HTERT RPE-1 (cell line): ENCODE results near the gene ECM2.
"Not testable (repeated sequence)": the region's sequence is repeated elsewhere in the genome, so short reads cannot be mapped to it uniquely, and the experiment has no call there.

Experiments
- in situ Hi-C: fragments of 300-500 bp; cut with MboI; formaldehyde crosslinking; loops from 4 replicates; pipeline ENCODE4 v1.14.3; 2020; ENCODE audit warnings: low sequenced_read_pairs

The ECM2 gene

DNA sequence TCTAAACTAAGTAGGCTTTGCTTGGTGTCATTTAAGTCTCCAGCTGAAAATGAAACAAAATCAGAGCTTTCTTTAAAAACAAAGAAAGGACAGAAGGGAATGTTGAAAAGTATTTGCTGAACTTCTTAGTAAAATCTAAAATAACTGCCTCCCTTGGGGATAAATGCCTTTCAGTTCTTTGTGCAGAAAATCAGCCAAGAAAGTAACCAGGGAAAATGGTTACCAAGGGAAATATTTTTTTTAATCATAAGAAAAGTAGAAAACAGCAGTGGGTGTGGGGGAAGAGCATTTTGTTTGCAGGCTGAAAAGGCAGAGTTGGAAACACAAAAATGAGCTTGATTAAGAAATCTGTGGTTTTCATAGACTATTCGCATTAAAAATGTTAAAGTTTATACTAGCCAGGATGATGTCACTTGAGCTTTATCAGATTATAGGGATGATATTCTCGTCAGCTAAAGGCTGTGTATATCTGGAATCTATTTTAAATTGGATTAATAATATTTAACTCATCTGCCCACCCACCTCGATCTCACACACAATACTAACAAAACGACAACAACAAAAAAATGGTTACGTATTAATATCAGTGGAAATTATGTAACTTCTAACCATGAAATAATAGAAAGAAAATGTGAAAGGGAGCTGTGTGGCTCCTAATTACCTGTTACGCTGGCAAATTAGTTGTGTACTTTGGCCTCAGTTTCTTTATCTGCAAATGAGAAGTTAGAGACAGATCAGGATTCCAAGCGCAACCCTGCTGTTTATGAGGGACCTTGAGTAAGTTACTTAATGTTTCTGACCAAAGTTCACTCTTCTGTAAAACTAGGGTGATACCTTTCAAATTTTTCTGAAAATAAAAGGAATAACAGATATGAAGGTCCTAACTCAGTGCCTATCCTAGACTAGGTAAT, at the start of gene ECM2:
TSS of gene ECM2 (minus strand) at position 51 of the 911 bp plus-strand sequence. CDS start 13,124 bp downstream, outside the sequence.
- in situ Hi-C loops = no loop called here

GRCh38 chr9:92576175-92576574, 40.4 kb upstream of the ECM2 start:
- in situ Hi-C loops = no loop called here

DNA sequence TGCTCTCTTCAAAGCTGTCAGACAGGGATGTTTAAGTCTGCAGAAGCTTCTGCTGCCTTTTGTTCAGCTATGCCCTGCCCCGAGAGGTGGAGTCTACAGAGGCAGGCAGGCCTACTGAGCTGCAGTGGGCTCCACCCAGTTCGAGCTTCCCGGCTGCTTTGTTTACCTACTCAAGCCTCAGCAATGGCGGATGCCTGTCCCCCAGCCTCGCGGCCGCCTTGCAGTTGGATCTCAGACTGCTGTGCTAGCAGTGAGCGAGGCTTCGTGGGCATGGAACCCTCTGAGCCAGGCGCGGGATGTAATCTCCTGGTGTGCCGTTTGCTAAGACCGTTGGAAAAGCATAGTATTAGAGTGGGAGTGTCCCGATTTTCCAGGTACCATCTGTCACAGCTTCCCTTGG, 37.8 kb upstream of the ECM2 start:
- in situ Hi-C loops = not testable (repeated sequence)

- in situ Hi-C loops = not testable (repeated sequence)
Measured at GRCh38 chr9:92571871-92572270, 36.1 kb upstream of the ECM2 start.

- in situ Hi-C loops = no loop called here
Measured at GRCh38 chr9:92564982-92565381, 29.2 kb upstream of the ECM2 start.

DNA sequence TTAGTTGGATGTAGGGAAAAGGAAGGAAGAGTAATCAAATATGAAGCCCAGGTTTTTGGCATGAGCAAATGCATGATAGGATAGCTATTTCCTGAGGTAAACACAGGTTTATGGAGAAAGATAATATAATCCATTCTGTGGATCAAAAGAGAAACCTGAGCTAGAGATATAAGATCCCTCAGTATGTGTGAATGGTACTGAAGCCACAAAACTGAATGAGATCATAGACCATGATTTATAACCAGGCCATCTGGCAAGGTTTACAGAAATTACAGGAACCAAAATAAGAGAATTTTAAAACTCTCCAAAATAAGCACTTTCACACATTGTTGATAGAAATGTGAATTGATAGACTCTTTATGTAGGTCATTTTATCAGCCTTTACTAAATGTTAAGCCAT, 28.7 kb upstream of the ECM2 start:
- in situ Hi-C loops = no loop called here

DNA sequence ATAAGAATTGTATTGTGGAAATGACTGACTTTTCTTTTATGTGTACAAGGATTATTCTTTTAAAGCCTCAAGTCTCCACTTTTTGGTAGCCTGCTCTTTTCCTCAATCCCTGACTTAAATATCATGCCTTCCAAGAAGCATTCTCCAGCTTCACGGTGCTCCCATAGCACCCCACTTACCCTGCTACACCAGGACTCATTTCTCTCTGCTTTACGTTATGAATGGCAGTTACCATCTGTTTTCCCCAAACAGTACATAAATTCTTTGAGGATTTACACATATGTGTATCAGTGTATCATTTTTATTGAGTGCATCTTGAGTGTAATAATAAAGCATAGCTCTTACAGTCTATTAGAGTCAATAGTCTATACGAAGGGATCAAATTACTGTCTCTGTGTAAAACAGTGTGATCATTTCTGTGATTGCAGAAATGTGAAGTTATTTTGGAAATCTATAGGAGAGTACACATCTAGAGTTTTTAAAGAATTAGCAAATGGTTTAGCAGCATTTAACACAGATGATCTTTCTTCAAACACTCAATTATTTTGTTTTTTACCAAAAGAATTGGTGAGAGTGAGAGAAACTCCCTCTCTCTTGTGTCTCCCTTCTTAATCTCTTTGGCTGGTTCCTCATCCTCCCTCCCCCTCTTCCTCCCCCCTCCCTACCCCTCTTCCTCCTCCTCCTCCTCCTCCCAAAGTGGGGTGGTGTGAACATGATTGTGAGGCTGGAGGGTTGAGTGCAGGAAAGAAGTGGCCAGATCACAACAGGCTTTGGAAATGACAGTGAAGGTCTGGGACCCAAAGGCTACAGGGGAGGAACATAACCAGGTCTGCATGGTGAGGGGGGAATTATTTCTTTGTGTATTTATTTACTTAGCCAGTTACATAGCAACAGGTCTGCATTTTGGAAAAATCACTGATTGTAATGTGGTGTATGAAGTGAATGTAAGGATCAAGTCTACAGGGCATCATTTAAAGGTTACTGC, 27.6 kb upstream of the ECM2 start:
- in situ Hi-C loops = no loop called here

DNA sequence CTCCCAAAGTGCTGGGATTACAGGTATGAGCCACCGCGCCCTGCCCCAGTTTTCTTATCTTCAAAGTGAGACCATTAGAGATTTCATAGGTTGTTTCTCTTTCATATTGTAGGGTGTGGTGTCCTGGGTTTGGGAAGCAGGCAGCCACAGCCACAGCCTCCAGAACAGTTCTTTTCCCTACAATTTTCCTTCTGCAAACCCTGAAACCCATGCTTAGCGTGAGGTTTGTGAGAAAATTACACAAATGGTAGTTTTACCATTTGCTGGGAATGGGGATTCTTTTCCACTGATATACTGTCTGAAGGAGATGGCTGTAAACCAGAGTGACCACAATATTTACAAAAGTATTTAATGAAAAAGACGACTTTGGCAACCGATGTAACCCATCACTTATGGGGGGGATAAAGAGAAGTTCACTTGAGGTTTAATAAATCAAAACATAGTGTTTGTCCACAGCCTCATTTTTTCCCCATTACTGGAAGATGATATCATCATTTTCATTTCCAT, 26.7 kb upstream of the ECM2 start:
- in situ Hi-C loops = no loop called here

- in situ Hi-C loops = no loop called here
Measured at GRCh38 chr9:92561374-92562330, 25.9 kb upstream of the ECM2 start.

DNA sequence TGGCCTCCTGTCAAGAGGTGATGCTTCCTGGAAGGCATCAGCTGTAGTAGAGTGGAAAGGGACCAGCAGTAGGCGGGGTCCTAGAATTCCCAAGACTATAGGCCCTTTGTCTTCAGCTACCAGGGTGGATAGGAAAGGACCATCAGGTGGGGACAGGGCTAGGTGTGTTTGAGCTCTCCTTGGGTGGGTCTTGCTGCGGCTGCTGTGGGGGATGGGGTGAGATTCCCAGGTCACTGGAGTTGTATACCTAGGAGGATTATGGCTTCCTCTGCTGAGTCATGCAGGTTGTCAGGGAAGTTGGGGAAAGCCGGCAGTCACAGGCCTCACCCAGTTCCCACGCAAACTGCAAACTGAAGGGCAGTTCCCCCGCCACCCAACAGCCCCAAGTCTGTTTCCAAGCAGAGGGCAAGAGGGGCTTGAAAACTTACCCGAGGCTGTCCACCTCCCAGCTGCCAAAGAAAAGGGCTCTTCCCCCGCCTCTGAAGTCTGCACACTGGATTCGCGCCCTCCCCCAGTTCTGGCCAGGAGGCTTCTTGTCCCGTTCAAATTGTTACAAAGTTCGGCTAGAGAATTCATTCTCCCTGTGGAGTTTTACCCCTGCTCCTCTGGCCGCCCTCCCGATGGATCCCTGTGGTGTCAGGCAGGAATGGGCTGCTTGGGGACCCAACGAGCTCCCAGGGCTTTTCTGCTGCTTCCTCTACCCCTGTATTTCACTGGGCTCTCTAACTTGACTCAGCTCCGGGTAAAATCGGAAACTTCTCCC, 23.0 kb upstream of the ECM2 start:
- in situ Hi-C loops = no loop called here

DNA sequence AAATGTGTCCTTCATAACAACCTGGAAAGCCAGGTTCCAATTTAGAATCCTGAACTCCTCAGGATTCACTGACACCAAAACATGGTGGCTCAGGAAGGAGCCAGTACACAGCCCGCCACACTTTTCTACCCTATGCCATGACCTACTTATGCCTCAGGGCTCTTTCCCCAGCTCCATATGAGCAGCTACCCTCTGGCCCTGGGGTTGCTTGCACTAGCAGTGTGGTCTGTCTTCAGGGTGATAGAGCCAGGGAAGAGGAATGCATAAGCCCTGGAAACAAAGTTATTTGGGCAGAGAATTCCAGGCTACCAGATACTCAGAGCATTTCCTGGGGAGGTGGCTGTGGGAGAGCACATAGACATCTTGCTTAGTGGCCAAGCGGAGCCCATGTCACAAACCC, 15.0 kb upstream of the ECM2 start:
- in situ Hi-C loops = no loop called here

DNA sequence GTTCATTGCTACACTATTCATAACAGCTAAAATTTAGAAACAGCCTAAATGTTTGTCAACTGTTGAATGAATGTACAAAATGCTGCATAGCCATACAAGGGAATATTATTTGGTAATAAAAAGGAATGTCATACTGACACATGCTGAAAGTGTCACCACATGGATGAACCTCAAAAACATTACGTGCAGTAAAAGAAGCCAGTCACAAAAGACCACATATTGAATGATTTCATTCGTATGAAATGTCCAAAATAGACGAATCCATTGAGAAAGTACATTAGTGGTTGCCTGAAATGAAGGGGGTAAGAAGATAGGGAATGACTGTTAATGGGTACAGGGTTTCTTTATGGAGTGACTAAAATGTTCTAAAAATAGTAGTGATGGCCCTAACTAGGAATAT, 11.6 kb upstream of the ECM2 start:
- in situ Hi-C loops = no loop called here

GRCh38 chr9:92545002-92545510, 9.3 kb upstream of the ECM2 start:
- in situ Hi-C loops = no loop called here

GRCh38 chr9:92543972-92544371, 8.2 kb upstream of the ECM2 start:
- in situ Hi-C loops = no loop called here

- in situ Hi-C loops = no loop called here
Measured at GRCh38 chr9:92538541-92538940, 2.8 kb upstream of the ECM2 start.

- in situ Hi-C loops = no loop called here
Measured at GRCh38 chr9:92534674-92535073, 1.1 kb downstream of the ECM2 start.

DNA sequence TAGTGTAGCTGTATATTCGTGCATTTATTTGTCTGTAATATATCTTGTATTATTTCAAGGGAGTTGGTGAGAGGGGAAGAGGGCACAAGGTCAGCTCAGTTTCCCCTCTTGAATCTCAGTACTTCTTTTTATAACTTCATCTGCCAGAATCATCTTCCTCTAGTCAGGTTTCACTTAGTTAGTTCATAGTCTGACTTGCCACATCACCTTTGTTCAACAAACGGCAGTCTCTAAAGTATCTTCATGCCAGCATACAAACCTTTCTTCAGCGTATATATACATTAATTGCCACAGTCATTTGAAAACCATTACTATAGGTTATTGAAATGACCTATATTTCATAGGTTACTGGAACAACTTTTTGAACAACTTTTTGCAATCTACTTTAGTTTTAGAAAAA, 1.6 kb downstream of the ECM2 start:
- in situ Hi-C loops = no loop called here

DNA sequence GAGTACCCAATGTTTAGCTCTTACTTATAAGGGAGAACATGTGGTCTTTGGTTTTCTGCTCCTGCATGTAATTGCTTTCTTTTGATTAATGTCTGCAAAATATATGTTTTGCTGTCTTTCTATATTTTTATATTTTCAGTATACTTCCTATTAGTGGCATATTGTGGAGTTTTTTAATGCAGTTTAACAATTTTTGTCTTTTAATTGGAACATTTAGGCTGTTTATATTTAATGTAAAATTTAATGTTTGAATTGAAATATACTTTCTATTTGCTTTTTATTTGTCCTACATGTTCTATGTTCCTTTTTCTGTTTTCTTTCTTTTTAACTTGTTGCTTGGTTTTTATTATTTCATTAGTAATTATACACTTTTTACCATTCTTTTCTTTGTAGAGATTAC, 4.9 kb downstream of the ECM2 start:
- in situ Hi-C loops = no loop called here

- in situ Hi-C loops = no loop called here
Measured at GRCh38 chr9:92529124-92529523, 6.7 kb downstream of the ECM2 start.
